Neural cell (in vitro differentiated cells): ENCODE measurements around the gene PRICKLE2. TPM values are rescaled to one million over a fixed set of nuclear protein-coding genes. Genes with fewer than 3 reads are reported as not detected.

ENCODE experiments used
- H2AFZ ChIP-seq: fragments of 200-600, 300-800 bp; sonication (generic), shearing (Covaris generic); 2 replicates; pipeline ENCODE4 v1.6.0; 2014; ENCODE audit warnings: low read depth, mild to moderate bottlenecking, antibody characterized with exemption, low read length, moderate library complexity
- H3F3A ChIP-seq: fragments of 200-600 bp; shearing (Covaris generic); 2 replicates; pipeline ENCODE4 v1.6.1; 2016; ENCODE audit warnings: mild to moderate bottlenecking, moderate library complexity, mixed read lengths, antibody characterized with exemption, low read length; ENCODE audit not compliant: insufficient read depth, poor library complexity, severe bottlenecking
- H3K27ac ChIP-seq: fragments of 200-600, 300-800 bp; sonication (generic), shearing (Covaris generic); 2 replicates; pipeline ENCODE4 v1.5.1; 2014; ENCODE audit warnings: mild to moderate bottlenecking, low read length, moderate library complexity
- H3K27me3 ChIP-seq: fragments of 300-800, 200-600 bp; sonication (generic), shearing (Covaris generic); 2 replicates; pipeline ENCODE4 v1.6.0; 2014; ENCODE audit warnings: mild to moderate bottlenecking, low read depth, low read length, moderate library complexity; ENCODE audit not compliant: insufficient read depth
- H3K36me3 ChIP-seq: fragments of 300-800, 200-600 bp; sonication (generic), shearing (Covaris generic); 2 replicates; pipeline ENCODE4 v1.5.1; 2014; ENCODE audit warnings: mild to moderate bottlenecking, antibody characterized with exemption, low read length, moderate library complexity; ENCODE audit not compliant: insufficient read depth
- H3K4me2 ChIP-seq: fragments of 300-800, 200-600 bp; sonication (generic), shearing (Covaris generic); 2 replicates; pipeline ENCODE4 v1.6.0; 2014; ENCODE audit warnings: mild to moderate bottlenecking, low read length
- H3K4me3 ChIP-seq: fragments of 300-800, 200-600 bp; sonication (generic), shearing (Covaris generic); 2 replicates; pipeline ENCODE4 v1.5.1; 2014; ENCODE audit warnings: mild to moderate bottlenecking, low read length, moderate library complexity
- H3K79me2 ChIP-seq: fragments of 200-600 bp; shearing (Covaris generic); replicated peaks from 2 replicates; pipeline ENCODE4 v1.6.0; 2014; ENCODE audit warnings: mild to moderate bottlenecking, low read length, moderate library complexity; ENCODE audit not compliant: insufficient read depth
- H3K9ac ChIP-seq: fragments of 300-800, 200-600 bp; sonication (generic), shearing (Covaris generic); 2 replicates; pipeline ENCODE4 v1.6.1; 2016; ENCODE audit warnings: mild to moderate bottlenecking, low read length, mixed read lengths
- H3K9me2 ChIP-seq: fragments of 200-600 bp; shearing (Covaris generic); 2 replicates; pipeline ENCODE4 v1.6.1; 2016; ENCODE audit warnings: mild to moderate bottlenecking, low read length, mixed read lengths; ENCODE audit not compliant: insufficient read depth
- H3K9me3 ChIP-seq: fragments of 200-600, 300-800 bp; sonication (generic), shearing (Covaris generic); 2 replicates; pipeline ENCODE4 v1.6.1; 2016; ENCODE audit warnings: mild to moderate bottlenecking, mixed run types, low read length, moderate library complexity, mixed read lengths
- H4K20me1 ChIP-seq: fragments of 200-600 bp; shearing (Covaris generic); 2 replicates; pipeline ENCODE4 v1.6.1; 2016; ENCODE audit warnings: mild to moderate bottlenecking, mixed run types; ENCODE audit not compliant: insufficient read depth
- CTCF ChIP-seq: fragments of 450-650 bp; IDR thresholded peaks from 2 replicates; pipeline ENCODE4 v1.5.1; 2014; ENCODE audit warnings: antibody characterized with exemption, mild to moderate bottlenecking, moderate library complexity; ENCODE audit not compliant: poor library complexity, severe bottlenecking
- EP300 ChIP-seq: fragments of 450-650 bp; conservative IDR thresholded peaks from 2 replicates; pipeline ENCODE4 v1.6.1; 2014; ENCODE audit warnings: antibody characterized with exemption, mild to moderate bottlenecking, moderate library complexity; ENCODE audit not compliant: poor library complexity, severe bottlenecking
- EZH2 ChIP-seq: fragments of 200-600, 300-800 bp; shearing (Covaris generic), sonication (generic); IDR thresholded peaks from 2 replicates; pipeline ENCODE4 v1.6.1; 2014; ENCODE audit warnings: antibody characterized with exemption, low read length, borderline replicate concordance, mild to moderate bottlenecking; ENCODE audit not compliant: insufficient read depth, poor library complexity, severe bottlenecking
- MXI1 ChIP-seq: fragments of 450-650 bp; conservative IDR thresholded peaks from 2 replicates; pipeline ENCODE4 v1.6.1; 2014; ENCODE audit warnings: antibody characterized with exemption, mild to moderate bottlenecking; ENCODE audit not compliant: poor library complexity, severe bottlenecking
- POLR2AphosphoS5 ChIP-seq: IDR thresholded peaks from 2 replicates; pipeline ENCODE4 v1.6.1; 2012
- RAD21 ChIP-seq: fragments of 450-650 bp; conservative IDR thresholded peaks from 2 replicates; pipeline ENCODE4 v1.6.1; 2014; ENCODE audit warnings: antibody characterized with exemption, mild to moderate bottlenecking, moderate library complexity
- REST ChIP-seq: IDR thresholded peaks from 2 replicates; pipeline ENCODE4 v1.6.1; 2012; ENCODE audit warnings: borderline replicate concordance
- SMC3 ChIP-seq: fragments of 450-650 bp; conservative IDR thresholded peaks from 2 replicates; pipeline ENCODE4 v1.6.1; 2014; ENCODE audit warnings: antibody characterized with exemption, mild to moderate bottlenecking, moderate library complexity; ENCODE audit not compliant: poor library complexity
- TAF1 ChIP-seq: IDR thresholded peaks from 2 replicates; pipeline ENCODE4 v1.6.1; 2012; ENCODE audit warnings: low read depth
- polyA plus RNA-seq: library from polyadenylated mRNA; depleted of rRNA; stranded (reverse); fragments of >200 nt; gene quantifications from 2 replicates; pipeline ENCODE4 v1.2.3, GENCODE V29; 2014

Gene PRICKLE2
- polyA plus RNA-seq, 1 donor from 2014 or later = 8.7 TPM

GRCh38 chr3:64104006-64104405 is 121.3 kb downstream of the PRICKLE2 start:
- H3K79me2 ChIP-seq = no peaks in the 10 kb centered on the region
- no peaks in the 10 kb centered on the region for H3K9me3 ChIP-seq
- no peak overlapping the region for H3K4me3 ChIP-seq
- H3K27ac ChIP-seq = no peak overlapping the region
- H3K9me2 ChIP-seq = no peaks in the 10 kb centered on the region
- no peaks in the 10 kb centered on the region for H4K20me1 ChIP-seq
- no peaks in the 10 kb centered on the region for H3F3A ChIP-seq
- H3K27me3 ChIP-seq = no peaks in the 10 kb centered on the region
- H3K9ac ChIP-seq = no peak overlapping the region
- no peak overlapping the region for H2AFZ ChIP-seq
- H3K36me3 ChIP-seq = no peaks in the 10 kb centered on the region
- H3K4me2 ChIP-seq = no peak overlapping the region
- no peak for TF ChIP-seq SMC3
- no peak for TF ChIP-seq POLR2AphosphoS5
- no peak for TF ChIP-seq RAD21
- no peak for TF ChIP-seq EP300
- no peak for TF ChIP-seq EZH2
- TF ChIP-seq CTCF = no peak
- TF ChIP-seq TAF1 = no peak
- no peak for TF ChIP-seq MXI1
- no peak for TF ChIP-seq REST

GRCh38 chr3:64103131-64103530 is 122.1 kb downstream of the PRICKLE2 start:
- Histone ChIP-seq H3K79me2 (no peaks in the 10 kb centered on the region), H3K27ac (no peak overlapping the region), H3K9me2 (no peaks in the 10 kb centered on the region), H2AFZ (no peak overlapping the region), H4K20me1 (no peaks in the 10 kb centered on the region), H3K36me3 (no peaks in the 10 kb centered on the region), H3K27me3 (no peaks in the 10 kb centered on the region), H3K9me3 (no peaks in the 10 kb centered on the region), H3K4me3 (no peak overlapping the region), H3K4me2 (no peak overlapping the region), H3K9ac (no peak overlapping the region), H3F3A (no peaks in the 10 kb centered on the region)
- no peak for TF ChIP-seq MXI1
- TF ChIP-seq TAF1 = no peak
- no peak for TF ChIP-seq RAD21
- TF ChIP-seq CTCF = no peak
- TF ChIP-seq POLR2AphosphoS5 = no peak
